ENCODE measurements around the gene SLC29A1.

The SLC29A1 gene

GRCh38 chr6:44235891-44236516 is 12.6 kb downstream of the SLC29A1 start:
- Mint-ChIP-seq H3K4me1 (peaks cover 26% of the 10 kb centered on the region), H3K9me3 (no peaks in the 10 kb centered on the region), H3K36me3 (peaks cover 20% of the 10 kb centered on the region), H3K27me3 (no peaks in the 10 kb centered on the region), H3K27ac (no peak overlapping the region), H3K4me3 (no peak overlapping the region)
- no peak for ATAC-seq

GRCh38 chr6:44237021-44237812 is 13.8 kb downstream of the SLC29A1 start:
- Mint-ChIP-seq H3K27me3 (no peaks in the 10 kb centered on the region), H3K4me1 (peaks cover 26% of the 10 kb centered on the region), H3K27ac (peak overlapping the region; percentile 96), H3K9me3 (no peaks in the 10 kb centered on the region), H3K36me3 (peaks cover 9% of the 10 kb centered on the region), H3K4me3 (peak overlapping the region; percentile 94)
- ATAC-seq, result peak; percentile 86

- Mint-ChIP-seq H3K9me3 (no peaks in the 10 kb centered on the region), H3K36me3 (peaks cover 3% of the 10 kb centered on the region)
Measured at GRCh38 chr6:44237813-44238433, 14.5 kb downstream of the SLC29A1 start.

DNA sequence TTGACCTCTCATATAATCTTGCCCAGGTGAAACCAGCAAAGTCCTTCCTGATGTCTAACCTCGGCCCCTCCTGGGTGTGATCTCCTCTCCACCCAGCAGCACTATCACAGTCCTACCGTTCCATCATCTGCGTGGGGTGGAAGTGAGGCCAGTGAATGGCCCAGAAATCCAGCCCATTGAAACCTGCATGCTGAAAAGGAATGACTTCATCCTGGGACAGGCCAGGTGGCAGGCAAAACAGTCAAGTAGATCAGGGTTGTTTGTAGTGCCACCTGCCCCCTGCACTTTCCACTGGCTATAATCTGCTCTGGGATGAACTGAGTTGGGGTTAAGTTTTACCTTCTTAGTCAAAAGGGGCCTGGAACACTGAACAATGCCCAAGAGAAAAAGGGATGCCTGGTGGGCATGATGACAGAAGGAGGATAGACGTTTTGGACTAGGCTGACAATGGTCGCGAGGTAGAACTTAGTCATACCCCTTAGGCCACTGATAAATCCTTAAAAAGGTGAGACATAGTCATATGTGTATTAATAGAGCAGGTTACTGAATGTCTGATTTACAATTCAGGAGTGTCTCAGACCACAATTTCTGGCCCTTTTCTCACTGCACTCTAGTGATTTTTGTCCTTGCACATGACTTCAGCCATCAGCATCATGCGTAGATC is 15.4 kb downstream of the SLC29A1 start:
- H3K9me3 Mint-ChIP-seq, result no peaks in the 10 kb centered on the region
- peaks cover 21% of the 10 kb centered on the region for H3K4me1 Mint-ChIP-seq
- H3K27ac Mint-ChIP-seq, result peak overlapping the region; percentile 96
- ATAC-seq, result no peak
- H3K4me3 Mint-ChIP-seq, result peak overlapping the region; percentile 94
- H3K36me3 Mint-ChIP-seq, result no peaks in the 10 kb centered on the region
- no peaks in the 10 kb centered on the region for H3K27me3 Mint-ChIP-seq

More at GRCh38 chr6:44237813-44238433, 14.5 kb downstream of the SLC29A1 start:
- ATAC-seq, result peak; percentile 96
- Mint-ChIP-seq H3K4me1 (peaks cover 26% of the 10 kb centered on the region), H3K27ac (peak overlapping the region; percentile 96), H3K4me3 (peak overlapping the region; percentile 94), H3K27me3 (no peaks in the 10 kb centered on the region)

DNA sequence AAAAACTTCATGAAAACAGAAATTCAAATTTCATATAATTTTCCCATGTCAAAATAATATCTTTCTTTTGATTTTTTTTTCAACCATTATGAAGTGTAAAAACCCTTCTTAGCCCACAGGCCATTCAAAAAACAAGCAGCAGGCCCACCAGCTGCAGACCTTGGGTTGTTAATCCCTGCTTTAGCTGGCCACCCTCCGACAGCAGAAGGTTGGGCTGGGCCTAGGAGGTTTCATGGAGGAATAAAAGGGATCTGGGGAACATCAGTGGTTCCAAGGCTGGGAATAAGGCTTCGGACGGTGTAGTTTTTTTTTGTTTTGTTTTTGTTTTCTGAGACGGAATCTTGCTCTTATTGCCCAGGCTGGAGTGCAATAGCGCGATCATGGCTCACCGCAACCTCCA is 19.9 kb downstream of the SLC29A1 start:
- Mint-ChIP-seq H3K9me3 (no peaks in the 10 kb centered on the region), H3K36me3 (peaks cover 16% of the 10 kb centered on the region), H3K4me1 (peaks cover 18% of the 10 kb centered on the region), H3K4me3 (no peak overlapping the region), H3K27me3 (no peaks in the 10 kb centered on the region), H3K27ac (no peak overlapping the region)
- ATAC-seq, result no peak

DNA sequence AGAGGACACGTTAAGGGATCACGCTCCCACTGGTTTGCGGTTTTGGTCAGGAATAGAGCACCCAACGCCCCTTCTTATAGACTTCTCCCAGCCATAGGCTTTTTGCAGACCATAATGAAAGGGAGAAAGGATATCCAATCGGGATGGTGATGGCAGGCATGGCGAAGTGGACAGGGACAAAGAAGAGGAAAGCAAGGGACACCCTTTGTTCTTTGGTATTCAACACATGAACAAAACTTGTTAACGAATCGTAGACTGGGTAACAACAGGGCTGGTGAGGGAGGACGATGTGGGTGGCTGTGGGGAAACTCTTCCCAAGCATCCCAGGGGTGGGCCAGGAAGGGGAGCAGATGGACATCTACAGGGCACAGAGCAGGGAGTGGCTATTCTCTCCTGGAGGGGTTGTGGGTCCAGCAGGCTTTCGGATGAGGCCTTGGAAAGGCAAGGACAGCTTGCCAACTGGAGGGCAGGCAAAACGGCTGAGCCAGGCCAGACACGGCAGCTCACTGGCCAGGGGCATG is 22.1 kb downstream of the SLC29A1 start:
- no peaks in the 10 kb centered on the region for H3K9me3 Mint-ChIP-seq
- ATAC-seq, result no peak
- H3K27ac Mint-ChIP-seq, result peak overlapping the region; percentile 97
- peak overlapping the region; percentile 96 for H3K4me3 Mint-ChIP-seq
- H3K4me1 Mint-ChIP-seq, result peaks cover 34% of the 10 kb centered on the region
- no peaks in the 10 kb centered on the region for H3K27me3 Mint-ChIP-seq
- H3K36me3 Mint-ChIP-seq, result peaks cover 37% of the 10 kb centered on the region

DNA sequence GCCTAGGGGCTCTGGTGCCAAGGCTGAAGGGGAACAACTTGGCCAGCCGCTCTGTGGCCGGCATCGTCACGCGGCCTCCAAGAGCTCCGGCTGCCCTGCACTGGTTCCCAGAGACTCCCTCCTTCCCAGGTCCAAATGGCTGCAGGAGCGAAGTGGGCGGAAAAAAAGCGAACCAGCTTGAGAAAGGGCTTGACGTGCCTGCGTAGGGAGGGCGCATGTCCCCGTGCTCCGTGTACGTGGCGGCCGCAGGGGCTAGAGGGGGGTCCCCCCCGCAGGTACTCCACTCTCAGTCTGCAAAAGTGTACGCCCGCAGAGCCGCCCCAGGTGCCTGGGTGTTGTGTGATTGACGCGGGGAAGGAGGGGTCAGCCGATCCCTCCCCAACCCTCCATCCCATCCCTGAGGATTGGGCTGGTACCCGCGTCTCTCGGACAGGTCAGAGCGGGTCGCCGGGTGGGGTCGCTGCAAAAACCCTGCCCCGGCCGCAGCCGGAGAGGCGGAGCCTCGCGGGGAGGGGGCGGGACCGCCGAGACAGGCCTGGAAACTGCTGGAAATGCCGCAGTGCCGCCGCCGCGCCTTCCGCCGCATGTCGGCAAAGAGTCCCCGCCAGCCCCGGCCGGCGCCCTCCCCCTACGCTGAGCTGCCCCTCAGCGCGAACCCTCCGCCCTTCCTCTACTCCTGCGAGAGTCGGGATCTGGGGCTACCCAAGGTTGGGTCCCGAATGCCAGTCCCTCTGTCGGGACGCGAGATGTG is 22.7 kb downstream of the SLC29A1 start:
- peaks cover 37% of the 10 kb centered on the region for H3K4me1 Mint-ChIP-seq
- H3K27me3 Mint-ChIP-seq, result no peaks in the 10 kb centered on the region
- H3K9me3 Mint-ChIP-seq, result no peaks in the 10 kb centered on the region
- peak; percentile 78 for ATAC-seq
- peaks cover 41% of the 10 kb centered on the region for H3K36me3 Mint-ChIP-seq
- peak overlapping the region; percentile 96 for H3K4me3 Mint-ChIP-seq
- peak overlapping the region; percentile 97 for H3K27ac Mint-ChIP-seq

GRCh38 chr6:44246663-44247337 is 23.4 kb downstream of the SLC29A1 start, which contains the start of gene HSP90AB1:
Gene HSP90AB1, plus strand, starts transcription at chr6:44247101. Its CDS starts 1,529 bp downstream, at chr6:44248630.
- no peaks in the 10 kb centered on the region for H3K9me3 Mint-ChIP-seq
- peak within 1 kb of the TSS; percentile 96 for H3K4me3 Mint-ChIP-seq
- peak; percentile 89 for ATAC-seq
- peaks cover 42% of the 10 kb centered on the region for H3K4me1 Mint-ChIP-seq
- H3K27ac Mint-ChIP-seq, result peak within 1 kb of the TSS; percentile 97
- no peaks in the 10 kb centered on the region for H3K27me3 Mint-ChIP-seq
- peaks cover 46% of the 10 kb centered on the region for H3K36me3 Mint-ChIP-seq

DNA sequence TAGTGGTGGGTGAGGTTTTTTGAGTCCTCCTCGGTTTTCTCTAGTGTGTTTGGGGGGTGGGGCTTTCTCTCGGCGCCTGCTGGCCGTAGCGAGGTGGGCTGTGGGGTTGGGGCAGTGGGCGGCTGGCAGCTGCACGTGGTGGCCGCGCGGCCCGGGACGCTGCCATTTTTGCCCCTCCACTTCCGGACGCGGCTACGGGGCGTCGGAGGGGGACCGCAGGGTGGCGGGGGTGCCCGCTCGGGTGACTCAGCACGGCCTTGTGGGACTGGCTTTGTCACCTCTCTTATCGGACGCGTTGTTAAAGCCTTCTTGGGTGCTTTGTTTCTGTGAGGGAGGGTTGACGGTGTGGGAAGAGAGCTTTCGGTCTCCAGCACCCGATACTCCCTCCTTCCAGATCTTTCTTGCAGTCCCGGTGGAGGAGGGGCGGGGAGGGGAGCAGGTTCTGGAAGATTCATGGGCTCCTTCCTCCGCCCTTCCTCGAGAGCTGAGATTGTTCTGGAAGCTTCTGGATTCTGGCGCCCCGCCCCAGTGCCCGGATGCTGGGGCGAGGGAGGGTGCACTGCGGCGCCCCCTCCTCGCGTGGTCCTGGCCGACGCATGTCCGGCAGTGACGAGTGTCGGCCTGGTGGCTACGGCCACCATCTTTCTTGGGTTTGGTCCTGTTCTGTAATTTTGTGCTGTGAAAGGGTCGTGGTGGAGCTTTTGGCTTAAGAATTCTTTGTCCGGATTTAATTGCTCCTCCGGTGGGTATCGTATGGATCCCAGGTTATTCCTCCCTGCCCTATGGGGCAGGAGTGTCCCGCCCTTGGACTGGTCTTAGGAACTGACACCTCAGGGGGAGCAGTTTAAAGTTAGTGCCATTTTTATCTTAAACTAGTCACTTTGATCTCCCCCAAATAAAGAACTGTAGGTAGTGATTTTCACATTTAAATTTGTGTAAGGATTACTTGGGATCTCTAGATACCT is 24.2 kb downstream of the SLC29A1 start:
- ATAC-seq, result peak; percentile 70
- Mint-ChIP-seq H3K9me3 (no peaks in the 10 kb centered on the region), H3K27me3 (no peaks in the 10 kb centered on the region), H3K4me3 (peak overlapping the region; percentile 96), H3K36me3 (peaks cover 54% of the 10 kb centered on the region), H3K27ac (peak overlapping the region; percentile 97), H3K4me1 (peaks cover 48% of the 10 kb centered on the region)

GRCh38 chr6:44248579-44248978 is 25.2 kb downstream of the SLC29A1 start:
- Mint-ChIP-seq H3K9me3 (no peaks in the 10 kb centered on the region), H3K27me3 (no peaks in the 10 kb centered on the region)

DNA sequence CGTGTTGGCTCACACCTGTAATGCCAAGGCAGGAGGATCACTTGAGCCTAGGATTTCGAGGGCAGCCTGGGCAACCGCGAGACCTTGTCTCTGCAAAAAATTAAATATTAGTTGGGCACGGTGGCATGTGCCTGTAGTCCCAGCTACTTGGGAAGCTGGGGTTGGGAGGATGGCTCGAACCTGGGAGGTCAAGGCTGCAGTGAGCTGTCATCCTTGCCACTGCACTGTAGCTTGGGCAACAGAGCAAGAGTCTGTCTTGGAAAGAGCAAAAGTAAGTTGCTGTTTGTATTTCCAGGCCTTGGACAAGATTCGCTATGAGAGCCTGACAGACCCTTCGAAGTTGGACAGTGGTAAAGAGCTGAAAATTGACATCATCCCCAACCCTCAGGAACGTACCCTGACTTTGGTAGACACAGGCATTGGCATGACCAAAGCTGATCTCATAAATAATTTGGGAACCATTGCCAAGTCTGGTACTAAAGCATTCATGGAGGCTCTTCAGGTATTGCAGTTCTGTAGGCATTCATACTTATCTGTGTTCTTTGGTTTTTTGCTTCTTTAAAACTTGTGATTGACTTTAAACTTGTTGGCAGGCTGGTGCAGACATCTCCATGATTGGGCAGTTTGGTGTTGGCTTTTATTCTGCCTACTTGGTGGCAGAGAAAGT is 25.8 kb downstream of the SLC29A1 start:
- peak overlapping the region; percentile 96 for H3K4me3 Mint-ChIP-seq

More at GRCh38 chr6:44248579-44248978, 25.2 kb downstream of the SLC29A1 start:
- peak overlapping the region; percentile 96 for H3K4me3 Mint-ChIP-seq
- peaks cover 58% of the 10 kb centered on the region for H3K4me1 Mint-ChIP-seq
- ATAC-seq, result no peak
- peaks cover 64% of the 10 kb centered on the region for H3K36me3 Mint-ChIP-seq
- peak overlapping the region; percentile 97 for H3K27ac Mint-ChIP-seq

DNA sequence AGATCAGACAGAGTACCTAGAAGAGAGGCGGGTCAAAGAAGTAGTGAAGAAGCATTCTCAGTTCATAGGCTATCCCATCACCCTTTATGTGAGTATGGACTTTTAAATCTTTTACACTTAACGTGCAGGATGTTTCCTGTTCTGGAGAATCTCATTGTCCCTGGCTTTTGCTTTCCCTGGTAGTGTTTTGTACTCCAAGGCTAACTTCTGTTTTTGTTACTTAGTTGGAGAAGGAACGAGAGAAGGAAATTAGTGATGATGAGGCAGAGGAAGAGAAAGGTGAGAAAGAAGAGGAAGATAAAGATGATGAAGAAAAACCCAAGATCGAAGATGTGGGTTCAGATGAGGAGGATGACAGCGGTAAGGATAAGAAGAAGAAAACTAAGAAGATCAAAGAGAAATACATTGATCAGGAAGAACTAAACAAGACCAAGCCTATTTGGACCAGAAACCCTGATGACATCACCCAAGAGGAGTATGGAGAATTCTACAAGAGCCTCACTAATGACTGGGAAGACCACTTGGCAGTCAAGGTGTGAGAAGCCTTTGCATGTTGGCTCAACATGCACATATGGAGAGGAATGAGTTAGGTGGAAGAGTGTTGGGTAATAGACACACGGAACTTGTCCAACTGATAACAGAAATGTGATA is 26.8 kb downstream of the SLC29A1 start:
- peak overlapping the region; percentile 97 for H3K27ac Mint-ChIP-seq

More for the DNA sequence above, 25.8 kb downstream of the SLC29A1 start:
- Mint-ChIP-seq H3K9me3 (no peaks in the 10 kb centered on the region), H3K27ac (peak overlapping the region; percentile 97), H3K36me3 (peaks cover 70% of the 10 kb centered on the region), H3K4me1 (peaks cover 64% of the 10 kb centered on the region), H3K27me3 (no peaks in the 10 kb centered on the region)
- no peak for ATAC-seq

More for the DNA sequence above, 26.8 kb downstream of the SLC29A1 start:
- Mint-ChIP-seq H3K4me1 (peaks cover 72% of the 10 kb centered on the region), H3K4me3 (peak overlapping the region; percentile 96), H3K27me3 (no peaks in the 10 kb centered on the region), H3K36me3 (peaks cover 80% of the 10 kb centered on the region), H3K9me3 (no peaks in the 10 kb centered on the region)
- no peak for ATAC-seq
